T-helper 1 cell (primary cell): ENCODE measurements around the gene ZBED3.
A peak's percentile ranks its signal among the peaks of the same experiment; 100 is the strongest.

Experiments
- DNase-seq, 5 donors: peaks; one replicate each; pipeline ENCODE4 v3.0.0-alpha.2; 2012 to 2020

Gene ZBED3

DNA sequence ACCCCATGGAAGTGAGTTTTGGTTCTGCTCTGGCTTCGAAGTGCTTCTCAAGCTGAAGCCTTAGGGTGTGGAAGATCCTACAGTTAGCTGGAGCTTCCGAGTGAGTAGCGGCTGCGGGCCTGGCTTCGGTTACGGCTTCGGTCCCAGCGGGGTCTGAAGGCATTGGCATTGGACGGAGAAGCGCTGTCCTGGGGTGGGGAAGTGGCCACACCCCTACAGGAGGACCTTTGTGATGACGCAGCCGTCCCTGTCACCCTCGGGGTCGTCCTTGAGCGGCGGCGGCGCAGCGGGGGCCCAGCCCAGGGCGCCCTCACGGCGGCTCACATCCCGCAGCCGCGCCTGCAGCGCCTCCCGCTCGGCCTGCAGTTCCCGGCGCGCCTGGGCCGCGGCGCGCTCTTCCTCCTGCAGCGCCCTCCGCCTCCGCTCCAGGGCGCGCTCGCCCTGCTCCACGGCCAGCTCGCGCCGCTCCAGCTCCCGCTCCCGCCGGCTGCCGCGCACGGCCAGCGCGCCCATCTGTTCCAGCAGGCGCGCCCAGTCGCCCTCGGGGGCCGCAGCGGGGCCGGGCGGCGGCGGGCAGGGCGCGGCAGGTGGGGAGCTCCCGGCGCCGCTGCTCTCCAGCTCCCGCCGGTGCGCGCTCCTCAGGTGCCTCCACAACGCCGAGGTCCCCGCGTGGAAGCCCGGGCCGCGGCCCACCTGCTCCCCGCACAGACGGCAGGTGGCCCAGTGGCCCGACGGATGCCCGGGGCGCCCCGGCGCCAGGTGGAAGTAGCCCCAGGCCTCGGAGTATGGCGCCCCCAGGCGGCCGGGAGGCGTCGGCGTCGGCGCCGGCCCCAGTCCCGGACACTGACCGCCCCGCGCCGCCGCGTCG is 9.9 kb downstream of the ZBED3 start:
- peak; percentile 12 to 53 (median 26) for DNase-seq

DNA sequence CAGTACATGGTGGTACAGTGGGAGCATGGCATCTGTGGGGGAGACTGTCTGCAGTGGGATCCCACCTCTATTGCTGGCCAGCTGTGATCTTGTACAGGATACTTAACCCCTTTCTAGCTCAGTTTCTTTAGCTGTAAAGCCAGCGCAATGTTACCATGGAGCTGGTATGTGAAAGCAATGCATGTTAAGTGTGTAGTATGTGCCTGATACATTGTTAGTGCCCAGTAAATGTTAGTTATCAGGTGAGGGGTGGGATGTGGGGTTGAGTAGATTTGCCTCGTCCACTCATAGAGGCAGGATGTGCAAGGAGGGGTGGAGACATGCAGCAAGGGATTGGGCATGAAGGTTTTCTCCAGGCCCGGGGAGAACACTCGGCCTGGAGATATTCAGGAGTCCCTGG is 12.3 kb downstream of the ZBED3 start:
- no peak for DNase-seq

- DNase-seq: no peak
These were observed 13.4 kb downstream of the ZBED3 start for GRCh38 chr5:77073667-77074066.

DNA sequence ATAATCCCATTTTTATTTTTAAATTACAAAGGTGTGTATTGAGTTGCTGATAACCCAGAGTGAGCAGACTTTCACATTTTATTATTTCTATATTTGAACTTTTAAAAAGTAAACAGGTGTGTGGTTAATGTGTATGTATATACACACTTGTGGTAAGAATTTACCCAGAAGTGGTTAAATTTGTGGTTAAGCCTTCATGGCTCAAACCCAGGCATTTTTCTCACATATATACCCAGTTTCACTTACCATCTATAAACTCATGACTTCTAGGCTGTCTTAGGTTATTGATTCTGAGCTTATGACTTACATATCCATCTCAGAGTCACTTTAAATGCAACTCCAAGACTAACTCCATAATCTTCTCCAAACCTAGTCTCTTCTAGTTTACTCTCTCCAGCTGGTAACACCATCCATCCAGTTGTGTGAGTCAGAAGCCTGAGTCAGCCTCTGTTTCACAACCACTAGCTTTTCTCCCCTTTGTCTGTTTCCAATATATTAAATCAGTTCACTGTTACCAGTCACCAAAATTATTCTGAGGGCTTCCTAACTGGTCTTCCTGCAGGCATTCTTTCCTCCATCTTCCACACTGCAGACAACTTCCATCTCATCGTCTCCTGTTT is 20.2 kb downstream of the ZBED3 start:
- DNase-seq: no peak

DNA sequence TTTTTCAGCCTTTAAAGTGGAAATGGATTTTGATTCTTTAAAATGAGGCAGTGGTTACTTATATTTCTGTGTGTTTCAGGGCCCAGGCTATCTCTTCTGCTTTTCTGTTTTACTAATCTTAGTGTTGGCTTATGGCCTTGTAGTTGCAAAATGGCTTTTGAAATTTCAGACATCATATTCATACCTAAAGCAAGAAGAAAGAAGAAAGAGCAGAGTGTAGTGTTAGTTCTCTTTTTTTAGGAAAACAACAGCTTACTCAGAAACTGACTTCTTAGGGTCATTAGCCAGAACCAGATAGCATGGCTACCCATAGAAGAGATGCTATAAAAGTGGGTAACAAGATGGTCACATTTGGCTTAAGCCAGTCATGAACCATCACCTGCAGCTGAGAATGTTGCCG is 20.9 kb downstream of the ZBED3 start:
- no peak for DNase-seq

GRCh38 chr5:77065256-77065655 is 21.8 kb downstream of the ZBED3 start:
- no peak for DNase-seq

GRCh38 chr5:77064040-77064439 is 23.0 kb downstream of the ZBED3 start:
- no peak for DNase-seq

- DNase-seq: no peak
These were observed 40.5 kb downstream of the ZBED3 start for GRCh38 chr5:77046416-77047073.

GRCh38 chr5:77035950-77036349 is 51.1 kb downstream of the ZBED3 start:
- no peak for DNase-seq

GRCh38 chr5:77033338-77033737 is 53.7 kb downstream of the ZBED3 start:
- no peak for DNase-seq

- no peak for DNase-seq
These were observed 54.5 kb downstream of the ZBED3 start for GRCh38 chr5:77032635-77033034.

DNA sequence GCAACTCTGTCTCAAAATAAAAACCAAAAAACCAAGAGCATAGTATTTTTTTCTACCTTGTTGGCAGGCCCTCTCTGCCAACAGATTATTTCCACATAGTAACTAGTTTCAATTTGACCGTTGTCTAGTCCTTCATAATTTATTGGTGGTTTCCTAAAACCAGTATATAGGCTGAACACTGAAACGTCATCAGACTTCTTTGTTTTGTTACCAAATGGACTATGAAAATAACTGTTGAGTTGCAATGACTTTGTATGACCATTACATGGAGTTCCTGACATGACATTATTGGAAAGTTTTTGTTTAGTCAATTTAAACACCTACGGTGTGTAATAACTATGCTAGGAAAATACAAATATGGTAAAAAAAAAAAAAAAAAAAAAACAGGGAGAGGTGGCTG is 55.2 kb downstream of the ZBED3 start:
- peak in 1 of 5 donors; percentile 11 for DNase-seq

- DNase-seq: peak; percentile 78 to 94 (median 84)
These were observed 56.7 kb downstream of the ZBED3 start, which contains the start of gene AGGF1 for GRCh38 chr5:77030097-77031071. TSS of gene AGGF1 (plus strand) at chr5:77030404. CDS start at chr5:77030767, 363 bp downstream.

DNA sequence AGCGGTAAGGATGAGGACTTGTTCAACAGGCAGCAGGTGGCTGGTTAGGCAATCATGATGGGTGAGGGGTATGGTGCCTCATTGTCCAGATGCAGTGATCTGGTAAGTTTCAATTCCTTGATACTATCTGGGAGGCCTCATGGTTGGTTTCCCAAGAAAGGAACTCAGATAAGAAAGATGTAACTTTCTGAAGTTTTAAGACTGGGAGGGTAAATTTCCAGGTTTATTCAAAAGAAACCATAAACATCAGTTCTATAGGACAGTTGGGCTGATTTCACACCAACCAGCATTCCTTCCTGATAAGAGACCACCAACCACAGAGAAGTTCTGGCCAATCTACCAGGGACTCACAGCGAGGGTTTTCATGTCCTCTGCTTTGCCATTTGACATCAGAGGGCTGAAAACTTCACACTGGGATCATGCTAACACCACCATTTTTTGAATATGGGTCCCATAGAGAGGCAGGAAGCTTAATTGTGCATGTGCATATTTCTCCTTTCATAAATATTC is 57.7 kb downstream of the ZBED3 start:
- DNase-seq: no peak

DNA sequence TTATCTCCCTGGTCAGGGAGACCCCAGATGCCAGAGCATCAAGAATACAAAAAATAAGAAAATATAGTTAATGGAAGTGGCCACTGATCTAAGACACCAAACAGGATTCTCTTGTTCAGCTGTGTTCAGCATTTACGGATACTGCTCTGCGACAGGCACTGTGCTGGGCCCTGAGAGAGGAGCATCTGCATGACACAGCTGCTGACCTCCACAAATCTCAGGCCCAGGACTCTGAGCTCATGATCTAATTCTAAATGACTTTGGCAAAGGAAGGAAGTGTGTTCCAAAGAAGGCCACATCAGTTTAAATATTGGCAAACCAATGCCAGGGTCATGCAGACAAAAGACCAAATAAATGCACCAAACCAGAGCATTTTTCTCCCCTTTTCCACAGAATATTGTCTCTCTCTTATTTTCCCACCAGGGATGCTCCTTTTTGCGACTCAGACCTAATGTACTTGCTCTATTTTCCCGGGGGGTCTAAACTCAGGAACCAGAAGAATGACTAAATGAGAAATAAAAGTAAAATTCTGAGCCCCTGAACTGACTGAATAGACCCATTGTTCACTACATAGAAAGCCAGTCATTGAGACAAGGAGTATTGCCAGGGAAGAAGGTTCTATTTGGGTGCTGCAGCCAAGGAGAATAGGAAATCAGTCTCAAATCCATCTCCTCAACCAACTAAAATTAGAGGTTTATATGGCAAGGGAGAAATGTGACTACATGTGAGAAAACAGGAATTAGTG is 58.3 kb downstream of the ZBED3 start:
- no peak for DNase-seq

- DNase-seq: no peak
These were observed 62.6 kb downstream of the ZBED3 start for GRCh38 chr5:77024490-77024889.

- DNase-seq: no peak
These were observed 64.3 kb downstream of the ZBED3 start for GRCh38 chr5:77022511-77023417.
